Panc1 (cell line): ENCODE data around the gene RSPO4.

ENCODE experiments used
- CTCF ChIP-seq: fragments of 450-650 bp; IDR thresholded peaks from 2 replicates; pipeline ENCODE4 v1.5.1; 2017; ENCODE audit warnings: mild to moderate bottlenecking
- POLR2AphosphoS5 ChIP-seq: IDR thresholded peaks from 2 replicates; pipeline ENCODE4 v1.6.1; 2012; ENCODE audit warnings: mild to moderate bottlenecking, low read depth, low read length, moderate library complexity
- REST ChIP-seq, 2 experiments: IDR thresholded peaks; 2 replicates each; pipeline ENCODE4 v1.6.1; 2011 to 2012; ENCODE audit warnings: low read depth in 2 of 2, control low read depth in 1 of 2, low read length in 1 of 2, mild to moderate bottlenecking in 1 of 2, moderate library complexity in 1 of 2; ENCODE audit not compliant: insufficient read depth in 1 of 2
- TCF7L2 ChIP-seq: IDR thresholded peaks from 2 replicates; pipeline ENCODE4 v1.6.1; 2011; ENCODE audit warnings: mild to moderate bottlenecking, low read depth, low read length, inconsistent platforms

GRCh38 chr20:925516-925915, 76.6 kb downstream of the RSPO4 start:
- no peak for TF ChIP-seq TCF7L2
- no peak for TF ChIP-seq REST (IDR thresholded peaks at IDR 0.05; ENCODE audit: insufficient read depth in 1 of 2, low read depth in 2 of 2, low read length in 1 of 2)
- TF ChIP-seq CTCF = no peak
- TF ChIP-seq POLR2AphosphoS5 = no peak
